ENCODE data around the gene STK32B. TPM values are rescaled to one million over a fixed set of nuclear protein-coding genes. Genes with fewer than 3 reads are reported as not detected.

STK32B gene
- total RNA-seq, 6 donors from 2014 or later = 0.22 to 3.4 (median 1.0) TPM

DNA sequence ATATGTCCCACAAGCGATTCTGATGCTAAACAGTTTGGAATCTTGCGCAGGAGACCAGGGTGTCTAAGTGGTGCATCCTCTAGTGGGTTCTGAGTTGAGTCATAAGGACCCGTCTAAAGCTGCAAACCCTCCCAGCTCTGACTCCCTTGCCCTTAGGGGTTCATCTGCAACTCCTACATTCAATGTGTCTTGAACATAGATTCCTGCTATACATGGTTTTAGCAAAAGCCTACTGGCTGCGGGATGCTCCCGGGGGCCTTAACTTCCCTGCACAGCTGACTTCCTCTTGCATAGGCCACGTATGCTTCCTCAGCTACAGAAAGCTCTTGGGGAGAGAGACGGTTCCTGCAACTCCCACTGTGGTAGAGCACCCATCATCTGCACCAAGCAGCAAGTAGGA, 420.4 kb downstream of the STK32B start:
- TF ChIP-seq, protein P1, sequence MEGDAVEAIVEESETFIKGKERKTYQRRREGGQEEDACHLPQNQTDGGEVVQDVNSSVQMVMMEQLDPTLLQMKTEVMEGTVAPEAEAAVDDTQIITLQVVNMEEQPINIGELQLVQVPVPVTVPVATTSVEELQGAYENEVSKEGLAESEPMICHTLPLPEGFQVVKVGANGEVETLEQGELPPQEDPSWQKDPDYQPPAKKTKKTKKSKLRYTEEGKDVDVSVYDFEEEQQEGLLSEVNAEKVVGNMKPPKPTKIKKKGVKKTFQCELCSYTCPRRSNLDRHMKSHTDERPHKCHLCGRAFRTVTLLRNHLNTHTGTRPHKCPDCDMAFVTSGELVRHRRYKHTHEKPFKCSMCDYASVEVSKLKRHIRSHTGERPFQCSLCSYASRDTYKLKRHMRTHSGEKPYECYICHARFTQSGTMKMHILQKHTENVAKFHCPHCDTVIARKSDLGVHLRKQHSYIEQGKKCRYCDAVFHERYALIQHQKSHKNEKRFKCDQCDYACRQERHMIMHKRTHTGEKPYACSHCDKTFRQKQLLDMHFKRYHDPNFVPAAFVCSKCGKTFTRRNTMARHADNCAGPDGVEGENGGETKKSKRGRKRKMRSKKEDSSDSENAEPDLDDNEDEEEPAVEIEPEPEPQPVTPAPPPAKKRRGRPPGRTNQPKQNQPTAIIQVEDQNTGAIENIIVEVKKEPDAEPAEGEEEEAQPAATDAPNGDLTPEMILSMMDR (IDR thresholded peaks at IDR 0.05) = no peak
- TF ChIP-seq POLR2AphosphoS5 (IDR thresholded peaks at IDR 0.05) = no peak
- TF ChIP-seq EP300 (IDR thresholded peaks at IDR 0.05) = no peak
- TF ChIP-seq POLR2A (IDR thresholded peaks at IDR 0.05) = no peak
- DNase-seq (no peak), ATAC-seq (ENCODE audit: low FRiP score in 2 of 2) (no peak)
- 73 to 98% methylated on average over 5 to 7 of the region's 7 CpGs for WGBS, 2 donors
- Histone ChIP-seq H3K27me3 (no peaks in the 10 kb centered on the region), H3K4me1 (no peaks in the 10 kb centered on the region), H3K27ac (no peak overlapping the region), H3K4me3 (no peak overlapping the region), H3K36me3 (no peaks in the 10 kb centered on the region), H3K9me3 (no peaks in the 10 kb centered on the region)

DNA sequence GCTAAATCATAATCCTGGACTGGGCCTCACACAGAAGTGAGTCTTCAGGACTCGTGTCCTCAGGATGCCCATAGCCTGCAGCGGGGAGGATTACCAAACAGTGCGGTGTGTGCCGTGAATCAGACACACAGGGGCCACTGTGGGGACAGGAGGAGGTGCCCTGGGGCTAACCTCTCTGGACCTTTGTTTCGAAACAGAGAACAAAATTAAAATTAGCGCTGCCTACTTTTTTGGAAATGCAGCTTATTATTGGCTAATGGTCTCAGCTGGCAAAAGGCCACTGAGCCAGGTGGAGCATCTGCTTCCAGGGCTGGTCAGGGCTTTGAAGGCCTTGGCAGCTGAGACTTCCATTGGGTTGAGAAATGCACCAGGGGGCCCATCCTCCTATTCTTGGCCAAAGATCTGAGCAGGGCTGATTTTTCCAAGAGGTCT, 420.9 kb downstream of the STK32B start:
- no peak overlapping the region for H3K4me3 ChIP-seq
- whole genome bisulfite sequencing, 2 donors = 81 to 85% methylated on average over 6 of the region's 6 CpGs
- H3K36me3 ChIP-seq = no peaks in the 10 kb centered on the region
- TF ChIP-seq, protein P1 (IDR thresholded peaks at IDR 0.05) = no peak
- TF ChIP-seq POLR2A (IDR thresholded peaks at IDR 0.05) (no peak), POLR2AphosphoS5 (IDR thresholded peaks at IDR 0.05) (no peak), EP300 (IDR thresholded peaks at IDR 0.05) (no peak)
- ATAC-seq (ENCODE audit: low FRiP score in 2 of 2) = no peak
- no peak for DNase-seq
- no peak overlapping the region for H3K27ac ChIP-seq
- no peaks in the 10 kb centered on the region for H3K27me3 ChIP-seq
- no peaks in the 10 kb centered on the region for H3K4me1 ChIP-seq
- no peaks in the 10 kb centered on the region for H3K9me3 ChIP-seq

DNA sequence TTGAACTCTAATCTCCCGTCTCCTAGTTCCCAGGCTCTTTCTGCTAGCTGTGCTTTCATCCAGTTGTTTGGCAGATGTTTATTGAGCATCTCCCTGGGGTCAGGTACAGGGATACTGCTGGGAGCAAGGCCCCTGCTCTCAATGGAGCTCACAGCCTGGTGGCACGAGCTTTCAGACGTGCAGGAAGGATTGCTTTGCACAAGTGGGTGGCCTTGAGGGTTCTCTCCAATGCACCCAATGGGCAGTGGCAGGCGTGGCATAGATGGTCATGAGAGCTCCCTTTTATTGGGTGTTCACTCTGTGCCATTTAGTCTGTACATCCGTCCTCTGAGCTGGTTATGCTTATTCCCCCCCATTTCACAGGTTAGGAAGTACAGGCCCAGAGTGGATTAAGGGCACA, 421.8 kb downstream of the STK32B start:
- H3K27ac ChIP-seq = no peak overlapping the region
- DNase-seq (no peak), ATAC-seq (ENCODE audit: low FRiP score in 2 of 2) (no peak)
- no peaks in the 10 kb centered on the region for H3K36me3 ChIP-seq
- no peaks in the 10 kb centered on the region for H3K4me1 ChIP-seq
- no peak overlapping the region for H3K4me3 ChIP-seq
- 85 to 87% methylated on average over 5 of the region's 5 CpGs for WGBS, 2 donors
- H3K9me3 ChIP-seq = no peaks in the 10 kb centered on the region
- H3K27me3 ChIP-seq = no peaks in the 10 kb centered on the region
- TF ChIP-seq POLR2A (IDR thresholded peaks at IDR 0.05) (no peak), POLR2AphosphoS5 (IDR thresholded peaks at IDR 0.05) (no peak), EP300 (IDR thresholded peaks at IDR 0.05) (no peak)
- TF ChIP-seq, protein P1 (IDR thresholded peaks at IDR 0.05) = no peak

DNA sequence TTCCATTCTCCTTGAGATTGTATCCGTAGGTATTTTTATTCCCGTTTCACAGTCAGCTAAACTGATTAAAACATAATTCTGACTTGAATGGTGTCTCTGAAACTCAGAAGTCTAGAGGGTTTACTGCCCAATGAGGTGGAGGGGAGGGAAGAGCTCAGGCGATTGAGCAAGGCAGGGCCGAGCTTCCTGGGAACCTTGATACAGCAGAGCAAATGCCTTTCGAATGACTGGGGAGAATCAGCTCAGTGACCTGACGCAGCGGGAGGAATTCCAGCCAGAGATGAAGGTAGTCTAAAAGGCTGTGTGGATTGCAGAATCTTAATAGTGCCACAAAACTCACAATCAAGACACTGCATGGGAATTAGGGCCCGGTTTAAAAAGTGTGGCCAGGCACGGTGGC, 423.5 kb downstream of the STK32B start:
- no peak for ATAC-seq (ENCODE audit: low FRiP score in 2 of 2)
- Histone ChIP-seq H3K4me3 (no peak overlapping the region), H3K36me3 (no peaks in the 10 kb centered on the region), H3K27ac (no peak overlapping the region), H3K27me3 (no peaks in the 10 kb centered on the region), H3K4me1 (no peaks in the 10 kb centered on the region), H3K9me3 (no peaks in the 10 kb centered on the region)
- TF ChIP-seq EP300 (IDR thresholded peaks at IDR 0.05) (no peak), POLR2A (IDR thresholded peaks at IDR 0.05) (no peak), POLR2AphosphoS5 (IDR thresholded peaks at IDR 0.05) (no peak)
- TF ChIP-seq, protein P1 (IDR thresholded peaks at IDR 0.05) = no peak
- 89 to 91% methylated on average over 9 of the region's 9 CpGs for WGBS, 2 donors
- no peak for DNase-seq

DNA sequence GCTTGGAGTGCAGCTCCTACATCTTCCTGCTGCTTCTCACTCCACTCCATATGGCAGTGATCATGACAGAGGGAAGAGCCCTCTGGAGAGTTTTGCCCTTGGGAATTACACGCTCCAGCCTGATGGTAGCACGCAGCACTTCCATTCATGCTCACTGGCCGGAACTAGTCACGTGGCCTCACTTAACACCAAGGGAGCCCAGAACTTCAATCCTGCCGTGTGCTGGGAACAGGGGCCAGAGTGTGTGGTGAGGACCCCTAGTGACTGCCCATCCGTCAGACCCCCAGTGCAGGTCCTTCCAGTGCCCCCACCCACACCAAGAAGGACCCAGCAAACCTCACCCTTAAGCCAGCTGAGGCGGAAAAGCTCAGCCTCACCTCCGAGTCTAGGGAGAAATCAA, 426.3 kb downstream of the STK32B start:
- Histone ChIP-seq H3K9me3 (peaks cover 0 to 4% (median 0%) of the 10 kb centered on the region in 4 donors), H3K4me1 (no peaks in the 10 kb centered on the region), H3K36me3 (no peaks in the 10 kb centered on the region), H3K4me3 (no peak overlapping the region), H3K27ac (no peak overlapping the region), H3K27me3 (no peaks in the 10 kb centered on the region)
- TF ChIP-seq POLR2A (IDR thresholded peaks at IDR 0.05) (no peak), EP300 (IDR thresholded peaks at IDR 0.05) (no peak), POLR2AphosphoS5 (IDR thresholded peaks at IDR 0.05) (no peak)
- TF ChIP-seq, protein P1 (IDR thresholded peaks at IDR 0.05) = no peak
- ATAC-seq (ENCODE audit: low FRiP score in 2 of 2) = peak in 1 of 2 donors; percentile 34
- no peak for DNase-seq
- WGBS, 2 donors = 67 to 83% methylated on average over 3 to 8 of the region's 8 CpGs

Measured in upper lobe of left lung (tissue), 6 donors.